HG02642 (cell line): ENCODE results near the gene RSBN1L.

Experiments used
- ATAC-seq: cut with Tn5 transposase; IDR thresholded peaks from one replicate; pipeline ENCODE4 v1.9.1; 2021; ENCODE audit warnings: mild to moderate bottlenecking; ENCODE audit not compliant: unreplicated experiment, poor library complexity

RSBN1L gene

GRCh38 chr7:77799078-77799964 lies 103.1 kb downstream of the RSBN1L start:
- peak; percentile 6 for ATAC-seq

- ATAC-seq: no peak
These were observed 103.9 kb downstream of the RSBN1L start for GRCh38 chr7:77800158-77800557.

- no peak for ATAC-seq
These were observed 104.5 kb downstream of the RSBN1L start for GRCh38 chr7:77800730-77801129.

GRCh38 chr7:77802557-77803405 lies 106.5 kb downstream of the RSBN1L start:
- ATAC-seq: no peak

GRCh38 chr7:77806425-77806824 lies 110.2 kb downstream of the RSBN1L start:
- no peak for ATAC-seq

GRCh38 chr7:77808517-77808916 lies 112.3 kb downstream of the RSBN1L start:
- ATAC-seq: no peak

- ATAC-seq: no peak
These were observed 115.4 kb downstream of the RSBN1L start for GRCh38 chr7:77811516-77812289.

- no peak for ATAC-seq
These were observed 116.0 kb downstream of the RSBN1L start for GRCh38 chr7:77812290-77812685.

GRCh38 chr7:77813180-77813579 lies 116.9 kb downstream of the RSBN1L start:
- no peak for ATAC-seq

GRCh38 chr7:77819021-77819420 lies 122.8 kb downstream of the RSBN1L start:
- no peak for ATAC-seq

GRCh38 chr7:77820967-77821366 lies 124.7 kb downstream of the RSBN1L start:
- no peak for ATAC-seq

GRCh38 chr7:77822269-77822668 lies 126.0 kb downstream of the RSBN1L start:
- no peak for ATAC-seq

- peak; percentile 21 for ATAC-seq
These were observed 127.5 kb downstream of the RSBN1L start for GRCh38 chr7:77823787-77824186.

- no peak for ATAC-seq
These were observed 128.4 kb downstream of the RSBN1L start for GRCh38 chr7:77824636-77825035.

- ATAC-seq: no peak
These were observed 128.9 kb downstream of the RSBN1L start for GRCh38 chr7:77825131-77825530.

- ATAC-seq: no peak
These were observed 130.0 kb downstream of the RSBN1L start for GRCh38 chr7:77826300-77826699.

GRCh38 chr7:77827999-77828398 lies 131.7 kb downstream of the RSBN1L start:
- no peak for ATAC-seq

GRCh38 chr7:77830649-77831355 lies 134.5 kb downstream of the RSBN1L start:
- no peak for ATAC-seq

- ATAC-seq: no peak
These were observed 135.2 kb downstream of the RSBN1L start for GRCh38 chr7:77831481-77831880.

GRCh38 chr7:77831953-77832352 lies 135.7 kb downstream of the RSBN1L start:
- no peak for ATAC-seq
